Heart left ventricle (tissue), 13 donors: ENCODE data around the gene NWD2.

Experiments used
- CTCF ChIP-seq, 12 donors: fragments of 200-600 bp; sonication (generic) in 4 of 12; IDR thresholded peaks; one replicate each; pipeline versions ENCODE4 v1.5.0 to v1.8.0; 2018 to 2022; ENCODE audit warnings: antibody characterized with exemption in 12 of 12, mild to moderate bottlenecking in 5 of 12
- POLR2A ChIP-seq, 2 donors: fragments of 450-650 bp; IDR thresholded peaks; one replicate each; pipeline ENCODE4 v1.6.1; 2017; ENCODE audit warnings: antibody characterized with exemption in 2 of 2, mild to moderate bottlenecking in 2 of 2, moderate library complexity in 2 of 2
- donor health status: ischemic (EF 13 %, LVEDD 7.1; RV severe dilation, severe dysfunction).
- donor health status: DM: no; HTN: yes; CAD: no.
- donor health status: DM: no; HTN: no; CAD: no.
- donor health status: ischemic (EF 25% LVEDD 6.9; RV normal size, moderate dysfunction).
- donor health status: ischemic (EF 25% LVEDD 5.7; RV mildly dilated, moderate dysfunction).
- donor health status: ischemic (EF 35%, LVEDD 5.7; RV mildly dilated, moderate dysfunction).
- donor health status: nonischemic (EF 11% LVEDD 7.7; RV severe dilation, severe dysfunction).
- donor health status: DM: yes; HTN: yes; CAD: no.
- donor health status: PGD.
- donor health status: ischemic (EF 29% LVEDD 5.4; RV normal size, mild dysfunction).
- donor health status: nonischemic (EF 23%, LVEDD 6.1; RV moderate dilation, normal function).

GRCh38 chr4:37216209-37216608, 28.3 kb upstream of the NWD2 start:
- TF ChIP-seq CTCF (IDR thresholded peaks at IDR 0.05) (no peak), POLR2A (IDR thresholded peaks at IDR 0.05) (no peak)
